ENCODE measurements around the gene CPAMD8.

The CPAMD8 gene

GRCh38 chr19:16921766-16922591 is 104.6 kb downstream of the CPAMD8 start:
- no peak for DNase-seq (ENCODE audit: low read depth in 4 of 4, low spot score in 1 of 4)

- no peak for DNase-seq (ENCODE audit: low read depth in 4 of 4, low spot score in 1 of 4)
Measured at GRCh38 chr19:16920816-16921529, 105.6 kb downstream of the CPAMD8 start.

- DNase-seq (ENCODE audit: low read depth in 4 of 4, low spot score in 1 of 4), result no peak
Measured at GRCh38 chr19:16919496-16919895, 107.1 kb downstream of the CPAMD8 start.

- no peak for DNase-seq (ENCODE audit: low read depth in 4 of 4, low spot score in 1 of 4)
Measured at GRCh38 chr19:16917401-16917800, 109.2 kb downstream of the CPAMD8 start.

- no peak for DNase-seq (ENCODE audit: low read depth in 4 of 4, low spot score in 1 of 4)
Measured at GRCh38 chr19:16915734-16916133, 110.9 kb downstream of the CPAMD8 start.

- no peak for DNase-seq (ENCODE audit: low read depth in 4 of 4, low spot score in 1 of 4)
Measured at GRCh38 chr19:16915135-16915534, 111.5 kb downstream of the CPAMD8 start.

GRCh38 chr19:16914421-16914820 is 112.2 kb downstream of the CPAMD8 start:
- no peak for DNase-seq (ENCODE audit: low read depth in 4 of 4, low spot score in 1 of 4)

- DNase-seq (ENCODE audit: low read depth in 4 of 4, low spot score in 1 of 4), result no peak
Measured at GRCh38 chr19:16912780-16913179, 113.8 kb downstream of the CPAMD8 start.

- no peak for DNase-seq (ENCODE audit: low read depth in 4 of 4, low spot score in 1 of 4)
Measured at GRCh38 chr19:16911046-16911445, 115.6 kb downstream of the CPAMD8 start.

GRCh38 chr19:16908759-16909158 is 117.9 kb downstream of the CPAMD8 start:
- DNase-seq (ENCODE audit: low read depth in 4 of 4, low spot score in 1 of 4), result no peak

GRCh38 chr19:16904599-16904998 is 122.0 kb downstream of the CPAMD8 start:
- DNase-seq (ENCODE audit: low read depth in 4 of 4, low spot score in 1 of 4), result no peak

GRCh38 chr19:16903347-16903746 is 123.3 kb downstream of the CPAMD8 start:
- DNase-seq (ENCODE audit: low read depth in 4 of 4, low spot score in 1 of 4), result no peak

GRCh38 chr19:16902545-16902944 is 124.1 kb downstream of the CPAMD8 start:
- no peak for DNase-seq (ENCODE audit: low read depth in 4 of 4, low spot score in 1 of 4)

- no peak for DNase-seq (ENCODE audit: low read depth in 4 of 4, low spot score in 1 of 4)
Measured at GRCh38 chr19:16901491-16902175, 125.0 kb downstream of the CPAMD8 start.

GRCh38 chr19:16899566-16900075 is 127.0 kb downstream of the CPAMD8 start:
- no peak for DNase-seq (ENCODE audit: low read depth in 4 of 4, low spot score in 1 of 4)

- DNase-seq (ENCODE audit: low read depth in 4 of 4, low spot score in 1 of 4), result no peak
Measured at GRCh38 chr19:16898361-16899015, 128.1 kb downstream of the CPAMD8 start.

- no peak for DNase-seq (ENCODE audit: low read depth in 4 of 4, low spot score in 1 of 4)
Measured at GRCh38 chr19:16897856-16898161, 128.8 kb downstream of the CPAMD8 start.

GRCh38 chr19:16897029-16897855 is 129.4 kb downstream of the CPAMD8 start:
- peak; percentile 32 to 57 (median 38) for DNase-seq (ENCODE audit: low read depth in 4 of 4, low spot score in 1 of 4)

GRCh38 chr19:16896146-16897028 is 130.2 kb downstream of the CPAMD8 start:
- no peak for DNase-seq (ENCODE audit: low read depth in 4 of 4, low spot score in 1 of 4)

Data from stimulated activated CD4-positive, alpha-beta T cell treated with anti-CD3 and anti-CD28 coated beads, Interleukin-1b, Interleukin-23, amount 100 ng/mL, for 24 hours (primary cell).